K562 (cell line): Measurements from ENCODE around the gene ECT2L. TPM values are rescaled to one million over a fixed set of nuclear protein-coding genes. Genes with fewer than 3 reads are reported as not detected.

Source experiments
- ATAC-seq: fragments of 200-7000 bp; cut with Tn5 transposase; 3 replicates; pipeline ENCODE4 v1.9.1; 2020; ENCODE audit warnings: moderate library complexity
- BruUV-seq: library from RNA; stranded (reverse); fragments of 400-500 nt; replicated peaks from 2 replicates; lab custom pipeline; 2021; lab: Mats Ljungman, UMichigan
- CTCF ChIA-PET: fragments of 300-600 bp; formaldehyde crosslinking; extraction: SDS; loops from one replicate; lab custom pipeline; 2021; ENCODE audit warnings: low intra/inter-chr PET ratio; lab: Yijun Ruan, JAX
- POLR2A ChIA-PET: fragments of 300-600, 350-650 bp; sonication (Branson Sonifier 250); formaldehyde crosslinking; extraction: SDS; loops from one replicate; lab custom pipeline; 2021; ENCODE audit warnings: antibody characterized with exemption, inconsistent platforms; lab: Yijun Ruan, JAX
- DNase-seq, 4 experiments: peaks; one replicate each; pipeline versions ENCODE4 v3.0.0 to v3.0.0-alpha.2; 2011 to 2018; ENCODE audit warnings: low spot score in 3 of 4, mixed read lengths in 3 of 4; ENCODE audit errors: extremely low read depth in 1 of 4
- FAIRE-seq: peaks from 2 replicates; lab custom pipeline; 2011; peaks lifted over from hg19 to GRCh38; lab: Jason Lieb, UNC
- H2AFZ ChIP-seq: 2 replicates; pipeline ENCODE4 v1.6.0; 2011; ENCODE audit warnings: low read depth, low read length, control low read depth, inconsistent platforms
- H3K27ac ChIP-seq: fragments of 200-600 bp; 3 replicates; pipeline ENCODE4 v1.8.0; 2011; ENCODE audit warnings: low read depth, mild to moderate bottlenecking, control low read depth, inconsistent platforms, low read length, moderate library complexity, mixed read lengths; ENCODE audit errors: extremely low read depth
- H3K27me3 ChIP-seq, 2 experiments: fragments of 300-600 bp in 1 of 2; 2 replicates in 1 of 2; 3 replicates in 1 of 2; pipeline versions ENCODE4 v1.6.0 to v1.8.0; 2011; ENCODE audit warnings: inconsistent platforms in 2 of 2, low read length in 2 of 2, mild to moderate bottlenecking in 1 of 2, mixed read lengths in 1 of 2, moderate library complexity in 1 of 2; ENCODE audit not compliant: control insufficient read depth in 2 of 2, insufficient read depth in 2 of 2
- H3K36me3 ChIP-seq: fragments of 300-600 bp; 3 replicates; pipeline ENCODE4 v1.8.0; 2011; ENCODE audit warnings: mild to moderate bottlenecking, low read length, inconsistent platforms; ENCODE audit not compliant: control insufficient read depth, insufficient read depth
- H3K4me1 ChIP-seq, 2 experiments: fragments of 200-600 bp in 1 of 2; replicated peaks in 1 of 2; 2 replicates in 1 of 2; 3 replicates in 1 of 2; pipeline versions ENCODE4 v1.5.1 to v1.8.0; 2011; ENCODE audit warnings: inconsistent platforms in 2 of 2, low read length in 2 of 2, mild to moderate bottlenecking in 1 of 2, mixed read lengths in 1 of 2, moderate library complexity in 1 of 2; ENCODE audit not compliant: control insufficient read depth in 2 of 2, insufficient read depth in 2 of 2
- H3K4me2 ChIP-seq: 2 replicates; pipeline ENCODE4 v1.6.1; 2011; ENCODE audit warnings: low read length, control low read depth, inconsistent platforms, mixed read lengths; ENCODE audit not compliant: insufficient read depth
- H3K4me3 ChIP-seq: fragments of 200-600 bp; sonication (generic), shearing (Covaris generic); 2 replicates; pipeline ENCODE4 v1.5.1; 2016; ENCODE audit warnings: control low read depth, inconsistent platforms
- H3K79me2 ChIP-seq: fragments of 200-600 bp; 3 replicates; pipeline ENCODE4 v1.8.0; 2011; ENCODE audit warnings: low read length, inconsistent platforms; ENCODE audit not compliant: control insufficient read depth, insufficient read depth
- H3K9ac ChIP-seq, 2 experiments: 2 replicates each; pipeline versions ENCODE4 v1.6.0 to v1.6.1; 2011; ENCODE audit warnings: low read depth in 2 of 2, low read length in 2 of 2, control low read depth in 1 of 2, inconsistent platforms in 1 of 2, mild to moderate bottlenecking in 1 of 2, mixed read lengths in 1 of 2; ENCODE audit not compliant: insufficient read depth in 1 of 2
- H3K9me1 ChIP-seq: one replicate; pipeline ENCODE4 v1.6.0; 2011; ENCODE audit warnings: inconsistent platforms, mild to moderate bottlenecking, low read length, moderate library complexity; ENCODE audit not compliant: control insufficient read depth, insufficient read depth
- H3K9me3 ChIP-seq: replicated peaks from 2 replicates; pipeline ENCODE4 v1.5.1; 2011; ENCODE audit warnings: low read depth, low read length, inconsistent platforms; ENCODE audit not compliant: control insufficient read depth, insufficient read depth
- H4K20me1 ChIP-seq: replicated peaks from 2 replicates; pipeline ENCODE4 v1.6.1; 2011; ENCODE audit warnings: low read length, inconsistent platforms, mixed read lengths; ENCODE audit not compliant: control insufficient read depth, insufficient read depth
- ASH1L ChIP-seq: fragments of 450-650 bp; IDR thresholded peaks from 2 replicates; pipeline ENCODE4 v1.6.1; 2018; ENCODE audit warnings: borderline replicate concordance, mild to moderate bottlenecking, low read depth; ENCODE audit not compliant: partially characterized antibody
- ATF3 ChIP-seq, 2 experiments: fragments of 450-650 bp in 1 of 2; sonication (generic) in 1 of 2; formaldehyde crosslinking in 1 of 2; IDR thresholded peaks in 1 of 2; conservative IDR thresholded peaks in 1 of 2; 2 replicates each; pipeline versions ENCODE4 v1.6.1 to v1.8.1; 2016 to 2023; ENCODE audit warnings: mild to moderate bottlenecking in 2 of 2, moderate library complexity in 2 of 2, inconsistent platforms in 1 of 2, missing genetic modification reagents in 1 of 2
- MED1 ChIP-seq: sonication (generic); formaldehyde crosslinking; IDR thresholded peaks from 2 replicates; pipeline ENCODE4 v1.8.1; 2023; ENCODE audit warnings: missing genetic modification reagents, borderline replicate concordance
- MEIS2 ChIP-seq: fragments of 450-650 bp; IDR thresholded peaks from 2 replicates; pipeline ENCODE4 v1.6.1; 2014; ENCODE audit warnings: mild to moderate bottlenecking; ENCODE audit not compliant: partially characterized antibody
- NR2C1 ChIP-seq, 2 experiments: fragments of 450-650 bp; IDR thresholded peaks; 2 replicates each; pipeline ENCODE4 v1.6.1; 2017; ENCODE audit warnings: mild to moderate bottlenecking in 2 of 2, antibody characterized with exemption in 1 of 2, inconsistent platforms in 1 of 2, missing compliant biosample characterization in 1 of 2, missing genetic modification characterization in 1 of 2
- SMARCC2 ChIP-seq: fragments of 450-650 bp; IDR thresholded peaks from 2 replicates; pipeline ENCODE4 v1.6.1; 2017; ENCODE audit warnings: antibody characterized with exemption, moderate library complexity, mild to moderate bottlenecking, low read depth
- STAG1 ChIP-seq: sonication (generic); formaldehyde crosslinking; IDR thresholded peaks from 2 replicates; pipeline ENCODE4 v1.5.0; 2020; ENCODE audit warnings: missing genetic modification reagents, borderline replicate concordance
- YBX1 ChIP-seq: fragments of 450-650 bp; IDR thresholded peaks from 2 replicates; pipeline ENCODE4 v1.7.1; 2016; ENCODE audit warnings: mild to moderate bottlenecking
- ZNF146 ChIP-seq: IDR thresholded peaks from one replicate; pipeline ENCODE4 v1.6.1; 2018; ENCODE audit warnings: missing compliant biosample characterization; ENCODE audit not compliant: unreplicated experiment
- ZNF165 ChIP-seq: fragments of 250-450 bp; sonication (Bioruptor Pico); IDR thresholded peaks from 2 replicates; pipeline ENCODE4 v1.4.0; 2020; ENCODE audit warnings: borderline replicate concordance
- ZNF324 ChIP-seq: fragments of 250-450 bp; sonication (Bioruptor Pico); IDR thresholded peaks from 2 replicates; pipeline ENCODE4 v1.4.0; 2020; ENCODE audit warnings: mild to moderate bottlenecking
- ZNF431 ChIP-seq: sonication (generic); formaldehyde crosslinking; IDR thresholded peaks from 2 replicates; pipeline ENCODE4 v1.8.0; 2022; ENCODE audit warnings: mild to moderate bottlenecking, missing genetic modification reagents
- ZNF436 ChIP-seq: fragments of 250-450, 450-650 bp; sonication (Bioruptor Pico); formaldehyde crosslinking; IDR thresholded peaks from 2 replicates; pipeline ENCODE4 v1.7.0; 2020; ENCODE audit warnings: mild to moderate bottlenecking
- WGBS: fragments of 100-300 bp; shearing (Covaris generic); methylation state at CpG from one replicate; pipeline ENCODE4 v1.1.6; 2016; ENCODE audit warnings: low coverage, mixed read lengths; ENCODE audit not compliant: insufficient coverage; ENCODE audit errors: missing lambda C conversion rate; 5-methylcytosine and 5-hydroxymethylcytosine counted together
- in situ Hi-C: fragments of 300-500 bp; cut with MboI; formaldehyde crosslinking; loops from 4 replicates; pipeline ENCODE4 v1.15.0; 2018; ENCODE audit warnings: inconsistent platforms, mixed read lengths
- intact Hi-C: fragments of 100-400 bp; cut with micrococcal nuclease; formaldehyde crosslinking; loops from 2 replicates; pipeline ENCODE4 v1.14.2; 2022
- polyA plus RNA-seq, 8 experiments: library from polyadenylated mRNA; depleted of rRNA in 4 of 8; stranded (reverse) in 5 of 8; unstranded in 3 of 8; fragments of >200 nt; fragmentation: Nextera tagmentation in 2 of 8; fragmentation: Illumina TruSeq in 1 of 8; extraction: Ambion mirVana in 2 of 8; extraction: Trizol in 1 of 8; gene quantifications; 2 replicates each; pipeline versions ENCODE4 v1.2.1 to v1.2.3, GENCODE V29; 2011 to 2014; ENCODE audit warnings: inconsistent platforms in 1 of 8, missing spikeins in 1 of 8
- total RNA-seq, 7 experiments: library from RNA; depleted of rRNA in 6 of 7; stranded (reverse); fragments of >200 nt in 6 of 7; fragmentation: Illumina TruSeq in 2 of 7; extraction: Trizol in 2 of 7; gene quantifications; 2 replicates each; pipeline versions ENCODE4 v1.2.1 to v1.2.3, GENCODE V29; 2011 to 2021; ENCODE audit warnings: low replicate concordance in 1 of 7

Gene ECT2L
- total and polyA plus RNA-seq, 9 of the 15 experiments (the other 6 are each of a cell fraction or from before 2014, with no cell fraction given), result 0.03 to 0.04 TPM; not detected in 7

GRCh38 chr6:138796771-138797170 lies 884 bp downstream of the ECT2L start:
- Histone ChIP-seq H3K36me3 (no peaks in the 10 kb centered on the region), H3K27me3 (peaks cover 30 to 38% of the 10 kb centered on the region in 2 experiments; a peak in 4 of 5 replicates), H3K27ac (no peak overlapping the region), H4K20me1 (no peaks in the 10 kb centered on the region), H3K9me1 (no peaks in the 10 kb centered on the region), H3K9ac (no peak overlapping the region), H2AFZ (no peak overlapping the region), H3K79me2 (no peaks in the 10 kb centered on the region), H3K4me1 (peaks cover 0 to 7% of the 10 kb centered on the region in 2 experiments; a peak in 2 of 5 replicates), H3K4me3 (no peak overlapping the region), H3K4me2 (no peak overlapping the region), H3K9me3 (no peaks in the 10 kb centered on the region)
- WGBS, result 3% methylated on average over 2 of the region's 2 CpGs
- ATAC-seq (no peak), FAIRE-seq (no peak), DNase-seq (no peak)
- BruUV-seq, result no TSS peak
- ChIA-PET CTCF (no interaction called here), POLR2A (no interaction called here)
- in situ Hi-C loops, result no loop called here
- no peak for TF ChIP-seq ATF3 (IDR thresholded peaks at IDR 0.05)
- no peak for TF ChIP-seq ATF3 (CRISPR knock-in tag; conservative IDR thresholded peaks at IDR 0.05)
- TF ChIP-seq SMARCC2, result no peak
- TF ChIP-seq ZNF436, result no peak
- TF ChIP-seq ZNF146 (CRISPR knock-in tag), result no peak
- TF ChIP-seq ZNF324, result no peak
- no peak for TF ChIP-seq YBX1
- TF ChIP-seq ZNF165 (CRISPR knock-in tag), result no peak
- no peak for TF ChIP-seq STAG1 (CRISPR knock-in tag)
- no peak for TF ChIP-seq MEIS2
- TF ChIP-seq MED1 (CRISPR knock-in tag), result no peak
- TF ChIP-seq ZNF431, result no peak
- no peak for TF ChIP-seq ASH1L
- no peak for TF ChIP-seq NR2C1 (IDR thresholded peaks at IDR 0.05)
- TF ChIP-seq NR2C1 (tag; IDR thresholded peaks at IDR 0.05), result no peak
- TF ChIP-seq, all 486 proteins: peak for 0
- intact Hi-C loops, result no loop called here
